NCI-H2196 (cell line): Measurements from ENCODE around the gene TBX21.
"Not testable (repeated sequence)": the region's sequence is repeated elsewhere in the genome, so short reads cannot be mapped to it uniquely, and the experiment has no call there.

Experiments used
- DNase-seq: peaks from one replicate; lab custom pipeline; 2025; ENCODE audit not compliant: unreplicated experiment; lab: John Stamatoyannopoulos, UW

Gene TBX21

DNA sequence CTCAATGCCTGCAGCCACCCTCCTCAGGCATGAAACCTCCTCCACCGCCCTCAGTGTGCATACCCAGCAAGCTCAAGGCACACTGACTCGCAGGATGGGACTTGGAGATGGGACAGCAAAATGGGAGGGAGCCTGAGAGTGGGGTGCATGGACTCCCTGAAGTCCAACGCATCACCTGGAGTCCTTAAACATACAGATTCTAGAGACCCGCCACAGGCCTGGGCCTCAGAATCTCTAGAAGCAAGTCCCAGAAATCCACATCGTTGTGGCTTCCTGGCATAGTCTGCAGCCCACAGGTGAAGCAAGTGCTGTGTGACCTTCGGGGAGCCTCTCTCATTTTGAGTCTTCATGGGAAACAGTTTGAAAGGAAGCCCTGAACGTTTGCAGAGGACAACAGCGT, 3.6 kb upstream of the TBX21 start:
- no peak for DNase-seq

GRCh38 chr17:47730681-47731080, 2.4 kb upstream of the TBX21 start:
- DNase-seq: no peak

DNA sequence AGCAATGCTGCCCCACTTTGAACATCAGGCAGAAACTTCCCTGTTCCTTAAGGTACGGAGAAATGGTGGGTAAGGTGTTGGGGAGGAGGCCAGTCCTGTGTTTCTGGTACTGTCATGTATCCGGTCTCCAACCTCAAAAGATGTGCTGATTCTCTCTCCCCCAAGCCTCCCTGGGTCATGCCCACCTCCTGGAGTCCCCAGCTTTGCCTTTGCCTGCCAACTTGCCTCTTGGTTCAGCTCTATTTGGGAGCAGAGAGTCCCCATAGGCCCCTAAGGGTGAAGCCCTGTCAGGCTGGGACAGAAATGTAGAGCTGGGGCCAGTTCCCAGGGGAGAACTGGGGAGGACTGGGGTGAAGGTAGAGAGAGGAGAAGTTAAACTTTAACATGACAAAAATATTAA, 1.6 kb upstream of the TBX21 start:
- DNase-seq: no peak

- DNase-seq: no peak
These were observed 513 bp upstream of the TBX21 start for GRCh38 chr17:47732399-47733046.

DNA sequence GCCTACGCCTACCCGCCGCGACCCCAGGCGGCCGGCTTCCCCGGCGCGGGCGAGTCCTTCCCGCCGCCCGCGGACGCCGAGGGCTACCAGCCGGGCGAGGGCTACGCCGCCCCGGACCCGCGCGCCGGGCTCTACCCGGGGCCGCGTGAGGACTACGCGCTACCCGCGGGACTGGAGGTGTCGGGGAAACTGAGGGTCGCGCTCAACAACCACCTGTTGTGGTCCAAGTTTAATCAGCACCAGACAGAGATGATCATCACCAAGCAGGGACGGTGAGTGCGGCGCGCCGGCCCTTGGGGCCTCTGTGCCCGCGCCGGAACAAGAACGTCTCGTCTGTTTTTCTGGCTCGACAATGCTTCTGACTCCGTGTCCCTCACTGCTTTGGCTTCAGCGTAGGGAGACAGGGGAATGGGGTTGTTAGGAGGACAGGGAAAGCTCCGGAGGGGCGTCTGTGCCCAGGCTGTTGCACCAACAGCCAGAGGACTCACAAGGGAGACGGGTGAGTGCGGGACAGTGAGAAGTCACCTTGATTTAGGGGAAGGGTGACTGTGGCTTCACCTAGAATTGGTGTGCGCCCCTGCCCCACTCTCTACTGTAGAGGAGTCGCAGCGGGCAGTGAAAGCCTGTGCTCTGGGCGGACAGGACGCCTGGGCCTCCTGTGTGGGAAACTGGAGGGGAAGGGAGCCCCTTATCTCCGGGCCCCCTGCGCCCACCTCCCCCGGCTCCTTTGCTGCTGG, 806 bp downstream of the TBX21 start:
- DNase-seq: no peak

DNA sequence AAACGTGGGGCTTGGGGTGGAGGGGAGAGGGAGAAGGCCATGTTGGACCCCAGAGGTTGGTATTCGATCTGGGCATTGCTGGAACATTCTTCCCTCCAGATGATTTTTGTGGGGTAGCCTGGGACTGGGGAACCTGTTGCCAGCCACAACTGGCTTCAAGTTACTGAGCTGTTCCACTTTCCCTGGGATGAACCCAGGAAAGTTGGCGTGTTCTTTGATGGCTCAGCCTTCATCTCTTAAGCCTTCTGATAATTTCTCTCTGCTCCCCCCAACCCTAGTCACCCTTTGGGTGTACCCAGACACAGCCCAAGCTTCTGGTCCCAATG, 2.1 kb downstream of the TBX21 start:
- no peak for DNase-seq

- DNase-seq: no peak
These were observed 2.5 kb downstream of the TBX21 start for GRCh38 chr17:47735536-47736011.

GRCh38 chr17:47736501-47737495, 3.8 kb downstream of the TBX21 start:
- DNase-seq: no peak

GRCh38 chr17:47738178-47738577, 5.1 kb downstream of the TBX21 start:
- no peak for DNase-seq

DNA sequence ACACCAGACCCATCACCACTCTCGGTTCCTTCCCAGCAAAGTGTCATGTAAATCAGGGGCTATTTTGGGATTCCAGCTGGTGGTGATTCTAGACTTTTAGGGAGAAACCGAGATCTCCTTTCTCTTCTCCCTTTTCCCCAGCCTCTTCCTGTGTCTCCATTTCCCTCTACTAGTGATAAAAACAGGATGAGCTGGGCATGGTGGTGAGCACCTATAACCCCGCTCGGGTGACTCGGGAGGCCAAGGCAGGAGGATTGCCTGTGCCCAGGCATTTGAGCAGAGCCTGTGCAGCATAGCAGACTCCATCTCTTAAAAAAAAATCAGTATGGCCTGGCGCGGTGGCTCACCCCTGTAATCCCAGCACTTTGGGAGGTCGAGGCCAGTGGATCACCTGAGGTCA, 6.1 kb downstream of the TBX21 start:
- DNase-seq: no peak

DNA sequence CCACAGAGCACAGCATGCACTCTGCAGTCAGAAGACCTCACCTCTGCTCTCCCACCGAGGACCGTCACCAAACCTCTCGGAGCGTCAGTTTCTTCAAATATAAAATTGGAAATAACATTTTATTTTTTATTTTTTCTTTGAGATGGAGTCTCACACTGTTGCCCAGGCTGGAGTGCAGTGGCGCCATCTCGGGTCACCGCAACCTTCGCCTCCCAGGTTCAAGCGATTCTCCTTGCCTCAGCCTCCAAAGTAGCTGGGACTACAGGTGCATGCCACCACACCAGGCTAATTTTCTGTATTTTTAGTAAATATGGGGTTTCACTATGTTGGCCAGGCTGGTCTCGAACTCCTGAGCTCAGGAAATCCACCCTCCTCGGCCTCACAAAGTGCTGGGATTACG, 6.9 kb downstream of the TBX21 start:
- not testable (repeated sequence) for DNase-seq

DNA sequence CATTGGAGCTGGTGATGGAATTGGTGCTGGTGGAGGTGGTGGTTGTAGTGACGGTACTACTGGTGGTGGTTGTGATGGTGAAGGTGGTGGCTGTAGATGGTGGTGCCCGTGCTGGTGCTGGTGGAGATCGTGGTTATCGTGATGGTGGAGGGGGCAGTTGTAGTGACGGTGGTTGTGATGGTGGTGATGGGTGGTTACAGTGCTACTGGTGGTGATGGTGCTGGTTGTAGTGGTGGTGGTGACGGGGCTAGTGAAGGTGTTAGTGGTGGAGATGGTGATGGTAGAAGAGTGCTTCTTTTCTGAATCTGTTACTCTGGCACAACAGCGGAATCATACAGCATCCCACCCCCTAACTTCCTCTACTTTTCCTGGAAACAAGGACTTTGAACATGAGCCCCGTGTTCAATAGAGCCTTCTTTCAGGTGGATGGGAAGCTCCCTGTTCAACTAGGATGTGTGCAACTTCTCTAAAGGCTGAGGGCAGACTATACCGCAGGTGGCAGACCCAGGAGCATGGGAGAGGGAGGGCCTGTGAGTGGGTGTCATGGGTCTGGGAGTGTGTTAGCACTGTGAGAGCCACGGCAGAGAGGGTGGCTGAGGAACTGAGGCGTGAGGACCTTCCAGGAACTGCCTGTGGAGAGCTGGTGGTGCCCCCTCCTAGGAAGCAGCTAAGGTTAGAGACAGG, 8.2 kb downstream of the TBX21 start:
- no peak for DNase-seq

DNA sequence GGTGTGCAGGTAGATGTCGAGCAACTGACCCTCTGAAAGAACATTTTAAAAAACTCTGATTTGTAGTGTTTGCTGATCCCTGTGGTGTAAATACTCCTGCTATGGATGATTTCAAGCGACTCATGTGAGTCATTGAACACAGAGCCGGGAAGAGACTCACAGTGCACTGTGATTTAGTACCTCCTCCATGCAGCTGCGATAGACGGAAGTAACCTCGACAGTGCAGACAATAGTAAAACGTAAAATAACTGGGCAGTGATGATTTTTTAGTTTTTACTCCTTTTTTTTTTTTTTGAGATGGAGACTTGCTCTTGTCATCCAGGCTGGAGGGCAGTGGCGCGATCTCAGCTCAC, 8.7 kb downstream of the TBX21 start:
- DNase-seq: no peak

DNA sequence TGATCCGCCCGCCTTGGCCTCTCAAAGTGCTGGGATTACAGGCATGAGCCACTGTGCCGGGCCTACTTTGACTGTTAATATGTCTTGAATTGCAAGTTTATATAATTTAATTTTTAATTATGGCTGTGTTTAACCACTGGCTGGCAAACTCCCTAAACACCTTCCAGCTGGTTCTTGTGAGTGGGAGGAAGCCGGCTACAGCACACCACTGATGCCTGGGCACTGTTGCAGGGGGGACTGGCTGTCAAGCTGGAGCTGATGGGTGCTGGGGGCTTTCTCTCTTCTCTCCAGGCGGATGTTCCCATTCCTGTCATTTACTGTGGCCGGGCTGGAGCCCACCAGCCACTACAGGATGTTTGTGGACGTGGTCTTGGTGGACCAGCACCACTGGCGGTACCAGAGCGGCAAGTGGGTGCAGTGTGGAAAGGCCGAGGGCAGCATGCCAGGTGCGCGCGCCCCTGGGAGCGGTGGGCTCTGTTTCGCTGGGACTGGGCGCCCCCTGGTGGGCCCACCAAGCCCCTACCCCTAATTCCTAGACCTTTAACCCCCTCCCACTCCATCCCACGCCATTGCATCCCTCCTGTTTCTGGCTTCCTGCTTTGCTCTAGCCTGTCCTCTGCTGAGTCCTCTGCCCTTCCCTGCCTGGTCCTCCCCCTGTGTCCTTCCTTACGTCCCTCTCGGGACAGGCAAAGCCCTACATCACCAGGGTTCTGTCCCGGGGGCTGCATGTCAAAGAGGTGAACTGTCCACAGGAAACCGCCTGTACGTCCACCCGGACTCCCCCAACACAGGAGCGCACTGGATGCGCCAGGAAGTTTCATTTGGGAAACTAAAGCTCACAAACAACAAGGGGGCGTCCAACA, 9.5 kb downstream of the TBX21 start:
- DNase-seq: no peak

DNA sequence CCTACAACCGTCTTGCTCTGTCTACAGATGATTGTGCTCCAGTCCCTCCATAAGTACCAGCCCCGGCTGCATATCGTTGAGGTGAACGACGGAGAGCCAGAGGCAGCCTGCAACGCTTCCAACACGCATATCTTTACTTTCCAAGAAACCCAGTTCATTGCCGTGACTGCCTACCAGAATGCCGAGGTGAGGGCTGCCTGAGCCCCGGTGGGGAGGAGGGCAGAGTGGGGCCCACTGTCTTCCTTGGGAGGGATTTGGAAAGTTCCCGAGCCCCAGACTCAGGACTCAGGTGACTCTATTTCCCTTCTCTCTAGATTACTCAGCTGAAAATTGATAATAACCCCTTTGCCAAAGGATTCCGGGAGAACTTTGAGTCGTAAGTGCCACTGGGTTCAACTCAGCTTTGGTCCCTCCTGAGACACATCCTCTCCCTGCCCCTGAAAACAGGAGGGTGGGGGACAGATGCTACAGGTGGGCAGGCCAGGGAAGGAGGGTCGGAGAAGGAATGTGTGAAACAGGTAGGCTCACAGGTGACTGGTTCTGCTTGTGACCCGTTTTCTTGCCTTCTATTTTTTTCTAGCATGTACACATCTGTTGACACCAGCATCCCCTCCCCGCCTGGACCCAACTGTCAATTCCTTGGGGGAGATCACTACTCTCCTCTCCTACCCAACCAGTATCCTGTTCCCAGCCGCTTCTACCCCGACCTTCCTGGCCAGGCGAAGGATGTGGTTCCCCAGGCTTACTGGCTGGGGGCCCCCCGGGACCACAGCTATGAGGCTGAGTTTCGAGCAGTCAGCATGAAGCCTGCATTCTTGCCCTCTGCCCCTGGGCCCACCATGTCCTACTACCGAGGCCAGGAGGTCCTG, 11.4 kb downstream of the TBX21 start:
- no peak for DNase-seq

DNA sequence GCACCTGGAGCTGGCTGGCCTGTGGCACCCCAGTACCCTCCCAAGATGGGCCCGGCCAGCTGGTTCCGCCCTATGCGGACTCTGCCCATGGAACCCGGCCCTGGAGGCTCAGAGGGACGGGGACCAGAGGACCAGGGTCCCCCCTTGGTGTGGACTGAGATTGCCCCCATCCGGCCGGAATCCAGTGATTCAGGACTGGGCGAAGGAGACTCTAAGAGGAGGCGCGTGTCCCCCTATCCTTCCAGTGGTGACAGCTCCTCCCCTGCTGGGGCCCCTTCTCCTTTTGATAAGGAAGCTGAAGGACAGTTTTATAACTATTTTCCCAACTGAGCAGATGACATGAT, 12.0 kb downstream of the TBX21 start:
- DNase-seq: no peak

- DNase-seq: no peak
These were observed 18.4 kb downstream of the TBX21 start for GRCh38 chr17:47751471-47751870.

DNA sequence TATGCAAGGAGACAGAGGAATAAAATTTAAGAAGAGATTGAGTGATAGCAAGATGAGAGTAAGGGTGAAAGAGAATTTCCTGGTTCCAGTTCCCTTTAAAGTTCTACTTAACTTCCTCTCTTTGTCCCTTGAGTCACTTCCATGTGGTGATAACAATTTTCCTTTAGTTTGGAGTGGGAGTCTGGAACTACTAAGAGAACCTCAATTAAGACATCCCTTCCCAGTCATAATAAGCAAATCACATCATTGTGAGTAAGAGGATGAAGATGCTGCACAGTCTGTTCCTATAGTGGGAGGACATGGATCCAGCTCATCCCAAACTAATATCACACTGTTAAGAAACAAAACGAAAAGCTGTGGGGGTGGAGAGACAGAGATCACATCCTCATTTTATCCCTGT, 24.4 kb downstream of the TBX21 start:
- no peak for DNase-seq

- no peak for DNase-seq
These were observed 27.5 kb downstream of the TBX21 start for GRCh38 chr17:47760409-47761140.
